CD8-positive, alpha-beta memory T cell (primary cell): ENCODE data around the gene ZBTB22. TPM values are rescaled to one million over a fixed set of nuclear protein-coding genes. Genes with fewer than 3 reads are reported as not detected.
A peak's percentile ranks its signal among the peaks of the same experiment; 100 is the strongest.
"Not testable (repeated sequence)": the region's sequence is repeated elsewhere in the genome, so short reads cannot be mapped to it uniquely, and the experiment has no call there.

Experiments
- CTCF ChIA-PET: fragments of 350-600 bp; sonication (Branson Sonifier 250); formaldehyde crosslinking; loops from one replicate; lab custom pipeline; 2021; ENCODE audit warnings: antibody characterized with exemption; lab: Charles Lee
- POLR2A ChIA-PET: fragments of 350-600 bp; sonication (Branson Sonifier 250); formaldehyde crosslinking; loops from one replicate; lab custom pipeline; 2021; ENCODE audit warnings: antibody characterized with exemption; lab: Charles Lee
- DNase-seq, 5 donors: peaks; one replicate each; pipeline versions ENCODE4 v3.0.0 to v3.0.0-alpha.2; 2020 to 2022; ENCODE audit warnings: mixed read lengths in 1 of 5
- H3K27ac ChIP-seq: one replicate; pipeline ENCODE4 v1.7.0; 2013; ENCODE audit warnings: low read depth, mild to moderate bottlenecking, low read length, moderate library complexity
- H3K27me3 ChIP-seq: 2 replicates; pipeline ENCODE4 v1.7.0; 2013; ENCODE audit warnings: low read length, mild to moderate bottlenecking; ENCODE audit not compliant: insufficient read depth, poor library complexity, severe bottlenecking
- H3K36me3 ChIP-seq: 2 replicates; pipeline ENCODE4 v1.7.0; 2013; ENCODE audit warnings: mild to moderate bottlenecking, low read length, moderate library complexity; ENCODE audit not compliant: insufficient read depth
- H3K4me1 ChIP-seq: 2 replicates; pipeline ENCODE4 v1.7.0; 2013; ENCODE audit warnings: mild to moderate bottlenecking, low read length, moderate library complexity; ENCODE audit not compliant: insufficient read depth
- H3K4me3 ChIP-seq: 2 replicates; pipeline ENCODE4 v1.7.0; 2013; ENCODE audit warnings: mild to moderate bottlenecking, low read length
- H3K9me3 ChIP-seq: 2 replicates; pipeline ENCODE4 v1.7.0; 2013; ENCODE audit warnings: mild to moderate bottlenecking, low read length
- H3K27ac Mint-ChIP-seq, 8 donors: one replicate each; pipeline ENCODE4 v1.8.0; 2020 to 2021; ENCODE audit warnings: mixed read lengths in 8 of 8, mild to moderate bottlenecking in 6 of 8, inconsistent platforms in 3 of 8, moderate library complexity in 3 of 8
- H3K27me3 Mint-ChIP-seq, 2 donors: one replicate each; pipeline ENCODE4 v1.8.0; 2020 to 2021; ENCODE audit warnings: mixed read lengths in 2 of 2, mild to moderate bottlenecking in 1 of 2, moderate library complexity in 1 of 2
- H3K36me3 Mint-ChIP-seq, 3 donors: one replicate each; pipeline ENCODE4 v1.8.0; 2020 to 2021; ENCODE audit warnings: mixed read lengths in 3 of 3, inconsistent platforms in 1 of 3, mild to moderate bottlenecking in 1 of 3
- H3K4me1 Mint-ChIP-seq, 3 donors: one replicate each; pipeline ENCODE4 v1.8.0; 2020 to 2021; ENCODE audit warnings: mixed read lengths in 3 of 3, inconsistent platforms in 1 of 3, mild to moderate bottlenecking in 1 of 3
- H3K4me3 Mint-ChIP-seq, 7 donors: one replicate each; pipeline ENCODE4 v1.8.0; 2020 to 2021; ENCODE audit warnings: mixed read lengths in 7 of 7, mild to moderate bottlenecking in 6 of 7, moderate library complexity in 4 of 7, inconsistent platforms in 2 of 7
- H3K9me3 Mint-ChIP-seq, 5 donors: one replicate each; pipeline ENCODE4 v1.8.0; 2020 to 2022; ENCODE audit warnings: mixed read lengths in 5 of 5, mild to moderate bottlenecking in 3 of 5, moderate library complexity in 2 of 5, inconsistent platforms in 1 of 5
- polyA plus RNA-seq: library from polyadenylated mRNA; unstranded; fragments of 300-500 nt; fragmentation: Illumina TruSeq; gene quantifications from one replicate; pipeline ENCODE4 v1.2.3, GENCODE V29; 2021
- total RNA-seq, 2 experiments: library from RNA; stranded (reverse); gene quantifications; one replicate each; pipeline ENCODE4 v1.2.3, GENCODE V29; 2021

ZBTB22 gene
- total and polyA plus RNA-seq, 3 experiments from 2014 or later, result 6.9 to 12.7 (median 7.8) TPM

GRCh38 chr6:33276581-33276863, 41.0 kb downstream of the ZBTB22 start:
- ChIA-PET CTCF (interaction anchor here (0.9 to 3.8 kb wide), 10 partner anchors 12 to 431 kb away, joined by 3 to 38 read pairs (median 10); partner anchors contain the start of genes PFDN6, RGL2 and WDR46), POLR2A (interaction anchor here (0.6 to 2.8 kb wide), 14 partner anchors 11 to 305 kb away, joined by 3 to 41 read pairs (median 4); partner anchors contain the start of genes HLA-DPA1, PFDN6, RGL2 and WDR46)
- DNase-seq, result no peak
- peak overlapping the region; percentile 83 to 98 (median 87) for H3K4me3 Mint-ChIP-seq
- H3K36me3 Mint-ChIP-seq, result peaks cover 0 to 90% (median 15%) of the 10 kb centered on the region in 3 donors
- H3K27me3 Mint-ChIP-seq, result no peaks in the 10 kb centered on the region
- peaks cover 64 to 95% (median 84%) of the 10 kb centered on the region in 3 donors for H3K4me1 Mint-ChIP-seq
- Histone ChIP-seq H3K4me3 (peak overlapping the region; percentile 80), H3K36me3 (peaks cover 24% of the 10 kb centered on the region), H3K27me3 (no peaks in the 10 kb centered on the region), H3K9me3 (no peaks in the 10 kb centered on the region), H3K27ac (peak overlapping the region; percentile 68), H3K4me1 (peaks cover 57% of the 10 kb centered on the region)
- no peaks in the 10 kb centered on the region for H3K9me3 Mint-ChIP-seq
- peak overlapping the region; percentile 16 to 99 (median 94) for H3K27ac Mint-ChIP-seq

- Mint-ChIP-seq H3K36me3 (peaks cover 0 to 90% (median 12%) of the 10 kb centered on the region in 3 donors), H3K4me1 (peaks cover 64 to 95% (median 84%) of the 10 kb centered on the region in 3 donors), H3K27ac (peak overlapping the region; percentile 16 to 99 (median 94)), H3K4me3 (peak overlapping the region; percentile 83 to 98 (median 87))
- not testable (repeated sequence) for H3K27me3 Mint-ChIP-seq, H3K9me3 Mint-ChIP-seq, H3K27me3 ChIP-seq, H3K9me3 ChIP-seq, DNase-seq
- Histone ChIP-seq H3K27ac (peak overlapping the region; percentile 68), H3K4me3 (peak overlapping the region; percentile 80), H3K4me1 (peaks cover 59% of the 10 kb centered on the region), H3K36me3 (peaks cover 24% of the 10 kb centered on the region)
- ChIA-PET POLR2A (interaction anchor here (1.0 to 2.8 kb wide), 7 partner anchors 11 to 202 kb away, joined by 3 to 41 read pairs (median 17); partner anchors contain the start of genes HLA-DPA1, PFDN6, RGL2 and WDR46), CTCF (interaction anchor here (0.6 to 3.8 kb wide), 7 partner anchors 13 to 1834 kb away, joined by 3 to 38 read pairs (median 11); partner anchors contain the start of genes PFDN6, RGL2 and WDR46)
These were observed 41.6 kb downstream of the ZBTB22 start for GRCh38 chr6:33275795-33276580.

- Histone ChIP-seq H3K27ac (peak overlapping the region; percentile 68), H3K4me1 (peaks cover 68% of the 10 kb centered on the region), H3K36me3 (peaks cover 27% of the 10 kb centered on the region), H3K9me3 (no peaks in the 10 kb centered on the region), H3K4me3 (no peak overlapping the region), H3K27me3 (no peaks in the 10 kb centered on the region)
- peak overlapping the region; percentile 92 to 100 (median 99) for H3K27ac Mint-ChIP-seq
- H3K4me1 Mint-ChIP-seq, result peaks cover 73 to 92% (median 90%) of the 10 kb centered on the region in 3 donors
- no peaks in the 10 kb centered on the region for H3K27me3 Mint-ChIP-seq
- CTCF ChIA-PET, result no interaction called here
- DNase-seq, result no peak
- peaks cover 0 to 82% (median 16%) of the 10 kb centered on the region in 3 donors for H3K36me3 Mint-ChIP-seq
- POLR2A ChIA-PET, result no interaction called here
- no peaks in the 10 kb centered on the region for H3K9me3 Mint-ChIP-seq
- peak overlapping the region; percentile 84 to 100 (median 99) for H3K4me3 Mint-ChIP-seq
These were observed 43.3 kb downstream of the ZBTB22 start for GRCh38 chr6:33273924-33274902.

GRCh38 chr6:33273129-33273923, 44.2 kb downstream of the ZBTB22 start:
- Mint-ChIP-seq H3K27ac (peak overlapping the region; percentile 98 to 100 (median 99)), H3K36me3 (peaks cover 0 to 82% (median 19%) of the 10 kb centered on the region in 3 donors), H3K4me1 (peaks cover 69 to 90% (median 82%) of the 10 kb centered on the region in 3 donors), H3K4me3 (peak overlapping the region; percentile 98 to 100 (median 99)), H3K27me3 (no peaks in the 10 kb centered on the region), H3K9me3 (no peaks in the 10 kb centered on the region)
- CTCF ChIA-PET, result interaction anchor here (4.6 kb wide), 1 partner anchor 23 kb away, joined by 33 read pairs; no protein-coding TSS in a partner anchor
- POLR2A ChIA-PET, result interaction anchor here (3.2 kb wide), 1 partner anchor 25 kb away, joined by 22 read pairs; the partner anchor contains the start of gene RGL2
- H3K27ac ChIP-seq, result peak overlapping the region; percentile 92
- DNase-seq, result no peak
- H3K27me3 ChIP-seq, result no peaks in the 10 kb centered on the region
- H3K4me1 ChIP-seq, result peaks cover 59% of the 10 kb centered on the region
- peaks cover 36% of the 10 kb centered on the region for H3K36me3 ChIP-seq
- peak overlapping the region; percentile 79 for H3K4me3 ChIP-seq
- H3K9me3 ChIP-seq, result no peaks in the 10 kb centered on the region

GRCh38 chr6:33272275-33273128, 45.0 kb downstream of the ZBTB22 start:
- peaks cover 63 to 81% (median 74%) of the 10 kb centered on the region in 3 donors for H3K4me1 Mint-ChIP-seq

GRCh38 chr6:33271468-33272274, 45.9 kb downstream of the ZBTB22 start, which contains the start of the genes RPS18 and VPS52:
Gene RPS18 (plus strand): TSS chr6:33272075. CDS start chr6:33272120, 45 bp downstream.
Gene VPS52 (minus strand): TSS chr6:33271876. CDS start chr6:33271675, 201 bp downstream.
- Histone ChIP-seq H3K27ac (peak within 1 kb of the TSS; percentile 92), H3K27me3 (no peaks in the 10 kb centered on the region), H3K36me3 (peaks cover 51% of the 10 kb centered on the region), H3K4me3 (peak within 1 kb of the TSS; percentile 79), H3K4me1 (peaks cover 49% of the 10 kb centered on the region), H3K9me3 (no peaks in the 10 kb centered on the region)
- Mint-ChIP-seq H3K27me3 (no peaks in the 10 kb centered on the region), H3K4me3 (peak within 1 kb of the TSS; percentile 98 to 100 (median 99)), H3K36me3 (peaks cover 0 to 88% (median 21%) of the 10 kb centered on the region in 3 donors), H3K9me3 (no peaks in the 10 kb centered on the region), H3K4me1 (peaks cover 61 to 75% (median 73%) of the 10 kb centered on the region in 3 donors), H3K27ac (peak within 1 kb of the TSS; percentile 98 to 100 (median 99))
- ChIA-PET POLR2A (interaction anchor here (0.6 to 3.4 kb wide), 19 partner anchors 11 to 308 kb away, joined by 3 to 43 read pairs (median 4); partner anchors contain the start of genes BAK1, CUTA, PFDN6 and RGL2), CTCF (interaction anchor here (1.0 to 4.6 kb wide), 14 partner anchors 9 to 298 kb away, joined by 3 to 33 read pairs (median 4); partner anchors contain the start of genes PFDN6, WDR46 and ZBTB22)
- peak; percentile 83 to 97 (median 94) for DNase-seq

More at GRCh38 chr6:33272275-33273128, 45.0 kb downstream of the ZBTB22 start:
- no peak for DNase-seq
- no peaks in the 10 kb centered on the region for H3K27me3 Mint-ChIP-seq
- Histone ChIP-seq H3K27ac (peak overlapping the region; percentile 92), H3K4me1 (peaks cover 51% of the 10 kb centered on the region), H3K9me3 (no peaks in the 10 kb centered on the region), H3K36me3 (peaks cover 44% of the 10 kb centered on the region), H3K4me3 (peak overlapping the region; percentile 79), H3K27me3 (no peaks in the 10 kb centered on the region)
- peaks cover 0 to 84% (median 21%) of the 10 kb centered on the region in 3 donors for H3K36me3 Mint-ChIP-seq
- no peaks in the 10 kb centered on the region for H3K9me3 Mint-ChIP-seq
- H3K27ac Mint-ChIP-seq, result peak overlapping the region; percentile 98 to 100 (median 99)
- ChIA-PET CTCF (interaction anchor here (1.0 to 4.6 kb wide), 13 partner anchors 10 to 299 kb away, joined by 3 to 33 read pairs (median 5); partner anchors contain the start of genes PFDN6, WDR46 and ZBTB22), POLR2A (interaction anchor here (0.6 to 3.4 kb wide), 17 partner anchors 10 to 308 kb away, joined by 3 to 43 read pairs (median 5); partner anchors contain the start of genes BAK1, CUTA, PFDN6 and RGL2)
- peak overlapping the region; percentile 98 to 100 (median 99) for H3K4me3 Mint-ChIP-seq
